Measurements from ENCODE around the gene ENTPD1.

The ENTPD1 gene

GRCh38 chr10:95748349-95748748, 7.6 kb upstream of the ENTPD1 start:
- peaks cover 0 to 48% (median 18%) of the 10 kb centered on the region in 11 experiments; a peak in 16 of 22 replicates for H3K9me3 ChIP-seq (replicated peaks in 1 of 11)
- peaks cover 0 to 14% (median 7%) of the 10 kb centered on the region in 10 experiments; a peak in 9 of 20 replicates for H3K4me1 ChIP-seq
- H3K36me3 ChIP-seq: no peaks in the 10 kb centered on the region
- no peaks in the 10 kb centered on the region for H3K27me3 ChIP-seq
- 0 out of 22 replicates have a peak overlapping the region, but pooled peaks of 1 of the 11 experiments have one; percentile 19 for H3K27ac ChIP-seq
- no peak overlapping the region for H3K9ac ChIP-seq
- H3K4me3 ChIP-seq: no peak overlapping the region
- no peaks in the 10 kb centered on the region for H4K20me1 ChIP-seq
- no peak for TF ChIP-seq Cebpa-rat (IDR thresholded peaks at IDR 0.05)
- no peak overlapping the region for H3K4me2 ChIP-seq

- H3K9ac ChIP-seq: peak overlapping the region in 5 of 11 experiments; percentile 55 to 76 (median 65); a peak in 9 of 22 replicates
Observed at GRCh38 chr10:95755511-95756004, 405 bp upstream of the ENTPD1 start.

GRCh38 chr10:95756809-95757684, 1.1 kb downstream of the ENTPD1 start:
- H3K9me3 ChIP-seq (replicated peaks in 1 of 11): peaks cover 0 to 15% (median 0%) of the 10 kb centered on the region in 11 experiments; a peak in 2 of 22 replicates
- no peaks in the 10 kb centered on the region for H4K20me1 ChIP-seq
- H3K9ac ChIP-seq: peak overlapping the region in 7 of 11 experiments; percentile 11 to 76 (median 59); a peak in 12 of 22 replicates
- H3K4me1 ChIP-seq: peaks cover 30 to 63% (median 48%) of the 10 kb centered on the region in 10 experiments
- H3K4me3 ChIP-seq: peak overlapping the region in 3 of 10 experiments; percentile 10 to 28 (median 21); a peak in 2 of 20 replicates
- H3K27me3 ChIP-seq: peaks cover 0 to 5% (median 0%) of the 10 kb centered on the region in 11 experiments; a peak in 2 of 22 replicates
- peak overlapping the region; percentile 7 to 85 (median 53); a peak in 20 of 22 replicates for H3K27ac ChIP-seq
- TF ChIP-seq Cebpa-rat (IDR thresholded peaks at IDR 0.05): no peak; a peak in 1 of 22 replicates
- peak overlapping the region; percentile 20 to 88 (median 48); a peak in 20 of 22 replicates for H3K4me2 ChIP-seq
- H3K36me3 ChIP-seq: no peaks in the 10 kb centered on the region

More at GRCh38 chr10:95755511-95756004, 405 bp upstream of the ENTPD1 start:
- TF ChIP-seq Cebpa-rat (IDR thresholded peaks at IDR 0.05): no peak
- Histone ChIP-seq H3K9me3 (replicated peaks in 1 of 11) (peaks cover 0 to 15% (median 0%) of the 10 kb centered on the region in 11 experiments; a peak in 3 of 22 replicates), H3K36me3 (no peaks in the 10 kb centered on the region), H3K27me3 (peaks cover 0 to 5% (median 0%) of the 10 kb centered on the region in 11 experiments; a peak in 2 of 22 replicates), H4K20me1 (no peaks in the 10 kb centered on the region), H3K4me3 (peak overlapping the region in 4 of 10 experiments; percentile 9 to 28 (median 16); a peak in 5 of 20 replicates), H3K4me1 (peaks cover 30 to 56% (median 43%) of the 10 kb centered on the region in 10 experiments), H3K27ac (peak overlapping the region; percentile 24 to 85 (median 68); a peak in 17 of 22 replicates), H3K4me2 (peak overlapping the region; percentile 18 to 88 (median 48))

DNA sequence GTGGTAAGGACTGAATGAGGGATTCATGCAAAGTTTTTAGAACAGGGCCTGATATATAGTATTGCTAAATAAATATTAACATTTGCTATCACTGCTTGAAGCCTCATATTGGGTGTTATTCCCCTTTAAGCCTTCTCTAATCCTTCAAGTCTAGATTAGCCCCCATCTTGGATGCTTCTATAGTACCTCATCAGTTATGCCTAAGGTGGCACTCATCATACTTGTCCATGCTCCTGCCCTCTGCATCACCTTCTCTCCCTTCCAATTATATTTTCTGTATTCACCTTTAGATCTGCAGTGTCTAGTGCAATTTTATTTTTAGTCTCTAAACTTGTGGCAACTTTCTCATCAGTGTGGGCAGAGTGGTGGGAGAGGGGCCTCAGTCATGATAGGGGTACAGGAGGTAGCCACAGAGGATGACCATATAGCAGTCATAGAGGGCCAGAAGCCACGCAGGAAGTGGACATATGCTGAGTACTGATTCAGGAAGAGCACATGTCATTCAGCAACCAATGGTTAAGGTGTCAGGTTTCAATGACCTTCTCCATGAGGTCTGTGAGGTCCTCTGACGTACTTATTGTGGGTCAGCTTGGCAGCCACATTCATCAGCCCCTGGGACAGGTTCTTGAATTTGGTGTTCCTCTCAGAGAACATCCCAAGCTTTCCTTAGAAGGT, 2.5 kb downstream of the ENTPD1 start:
- Histone ChIP-seq H3K36me3 (no peaks in the 10 kb centered on the region), H3K4me3 (no peak overlapping the region), H3K27ac (peak overlapping the region; percentile 47 to 84 (median 69); a peak in 21 of 22 replicates), H3K27me3 (peaks cover 0 to 5% (median 0%) of the 10 kb centered on the region in 11 experiments; a peak in 2 of 22 replicates), H3K4me1 (peaks cover 31 to 70% (median 54%) of the 10 kb centered on the region in 10 experiments), H3K9ac (peak overlapping the region in 5 of 11 experiments; percentile 7 to 64 (median 36); a peak in 9 of 22 replicates), H3K4me2 (peak overlapping the region; percentile 13 to 85 (median 66); a peak in 21 of 22 replicates), H3K9me3 (replicated peaks in 1 of 11) (peaks cover 0 to 14% (median 0%) of the 10 kb centered on the region in 11 experiments; a peak in 3 of 22 replicates), H4K20me1 (no peaks in the 10 kb centered on the region)
- no peak for TF ChIP-seq Cebpa-rat (IDR thresholded peaks at IDR 0.05)

DNA sequence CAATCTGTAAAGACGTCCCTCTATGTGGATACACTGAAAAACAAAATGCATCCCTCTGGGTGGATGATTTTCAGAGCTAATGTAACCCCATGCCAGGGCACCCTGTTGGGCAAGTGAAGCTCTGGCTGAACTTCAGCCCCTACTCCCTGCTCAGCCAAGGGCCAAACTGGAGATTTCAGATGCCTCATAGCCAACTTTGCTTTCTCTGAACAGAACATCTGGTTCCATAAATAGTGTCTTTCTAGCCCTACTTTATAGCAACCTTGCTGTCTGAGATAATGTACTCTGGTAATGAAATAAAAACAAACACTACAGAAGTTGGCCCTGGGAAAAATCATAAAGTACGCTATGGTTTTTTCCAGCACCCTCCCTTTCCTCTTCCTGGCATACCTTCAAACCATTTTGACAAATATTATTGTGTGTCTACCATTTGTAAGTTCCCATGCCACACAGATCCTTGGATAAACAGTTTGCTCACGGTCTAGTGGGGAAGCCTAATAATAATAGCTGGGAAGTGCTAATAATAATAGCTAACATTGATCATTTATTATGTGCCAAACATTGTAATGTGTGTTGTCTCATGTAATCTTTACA, 3.4 kb downstream of the ENTPD1 start:
- Histone ChIP-seq H3K36me3 (peaks cover 0 to 4% (median 0%) of the 10 kb centered on the region in 11 experiments; a peak in 2 of 22 replicates), H3K9me3 (replicated peaks in 1 of 11) (peaks cover 0 to 12% (median 6%) of the 10 kb centered on the region in 11 experiments; a peak in 16 of 22 replicates), H4K20me1 (no peaks in the 10 kb centered on the region), H3K4me1 (peaks cover 31 to 70% (median 54%) of the 10 kb centered on the region in 10 experiments), H3K4me2 (peak overlapping the region in 7 of 11 experiments; percentile 13 to 85 (median 73); a peak in 13 of 22 replicates), H3K4me3 (no peak overlapping the region), H3K9ac (no peak overlapping the region), H3K27me3 (peaks cover 0 to 5% (median 0%) of the 10 kb centered on the region in 11 experiments; a peak in 2 of 22 replicates), H3K27ac (peak overlapping the region in 10 of 11 experiments; percentile 47 to 84 (median 70); a peak in 16 of 22 replicates)
- no peak for TF ChIP-seq Cebpa-rat (IDR thresholded peaks at IDR 0.05)

DNA sequence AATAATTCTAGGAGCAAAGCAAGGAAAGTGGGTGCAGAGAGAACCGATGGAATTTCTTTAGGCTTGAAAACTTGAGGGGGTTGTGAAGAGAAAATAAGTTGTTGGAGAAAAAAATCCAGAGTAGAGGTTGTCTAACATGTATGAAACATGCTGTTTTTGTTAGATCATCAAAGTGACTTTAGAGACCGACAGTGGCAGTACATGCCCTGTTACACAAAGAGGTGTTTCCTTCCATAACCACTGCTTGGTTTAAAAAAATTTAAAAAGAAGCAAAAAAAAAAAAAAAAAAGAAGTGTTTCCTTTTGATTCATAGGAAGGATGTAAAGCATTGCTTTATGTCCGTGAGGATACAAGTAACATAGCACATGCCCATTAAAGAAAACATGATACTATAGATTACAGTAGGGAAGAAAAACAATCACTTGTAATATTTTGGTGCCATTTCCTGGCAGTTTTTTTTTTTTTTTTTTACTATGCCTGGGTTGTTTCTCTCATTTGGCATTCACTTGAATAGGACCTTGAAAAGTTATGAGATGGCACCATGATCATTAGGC, 6.1 kb downstream of the ENTPD1 start:
- peaks cover 0 to 37% (median 18%) of the 10 kb centered on the region in 11 experiments; a peak in 18 of 22 replicates for H3K9me3 ChIP-seq (replicated peaks in 1 of 11)
- no peak for TF ChIP-seq Cebpa-rat (IDR thresholded peaks at IDR 0.05)
- no peaks in the 10 kb centered on the region for H3K27me3 ChIP-seq
- peak overlapping the region in 3 of 11 experiments; percentile 15 to 49 (median 26); a peak in 4 of 22 replicates for H3K27ac ChIP-seq
- H3K36me3 ChIP-seq: peaks cover 0 to 6% (median 0%) of the 10 kb centered on the region in 11 experiments; a peak in 2 of 22 replicates
- peak overlapping the region in 6 of 11 experiments; percentile 9 to 49 (median 38); a peak in 10 of 22 replicates for H3K4me2 ChIP-seq
- H3K4me3 ChIP-seq: no peak overlapping the region
- peaks cover 16 to 48% (median 34%) of the 10 kb centered on the region in 10 experiments for H3K4me1 ChIP-seq
- no peak overlapping the region for H3K9ac ChIP-seq
- H4K20me1 ChIP-seq: no peaks in the 10 kb centered on the region

GRCh38 chr10:95767884-95768556, 12.1 kb downstream of the ENTPD1 start:
- peaks cover 0 to 25% (median 14%) of the 10 kb centered on the region in 10 experiments; a peak in 13 of 20 replicates for H3K4me1 ChIP-seq
- H3K4me2 ChIP-seq: peak overlapping the region in 7 of 11 experiments; percentile 20 to 74 (median 60); a peak in 13 of 22 replicates
- peaks cover 0 to 6% (median 0%) of the 10 kb centered on the region in 11 experiments; a peak in 2 of 22 replicates for H3K36me3 ChIP-seq
- TF ChIP-seq Cebpa-rat (IDR thresholded peaks at IDR 0.05): no peak; a peak in 1 of 22 replicates
- H4K20me1 ChIP-seq: no peaks in the 10 kb centered on the region
- no peaks in the 10 kb centered on the region for H3K27me3 ChIP-seq
- H3K27ac ChIP-seq: peak overlapping the region in 10 of 11 experiments; percentile 32 to 97 (median 82); a peak in 18 of 22 replicates
- no peak overlapping the region for H3K4me3 ChIP-seq
- H3K9ac ChIP-seq: peak overlapping the region in 8 of 11 experiments; percentile 46 to 81 (median 66); a peak in 14 of 22 replicates
- peaks cover 0 to 55% (median 18%) of the 10 kb centered on the region in 11 experiments; a peak in 19 of 22 replicates for H3K9me3 ChIP-seq (replicated peaks in 1 of 11)
